ENCODE data around the gene SPRY4. TPM values are rescaled to one million over a fixed set of nuclear protein-coding genes. Genes with fewer than 3 reads are reported as not detected.

The SPRY4 gene
- total RNA-seq, 1 donor from 2014 or later: 8.3 TPM

- no peak overlapping the region for H3K27ac Mint-ChIP-seq (ENCODE audit: unreplicated experiment)
Observed at GRCh38 chr5:142330444-142330843, 5.6 kb upstream of the SPRY4 start.

DNA sequence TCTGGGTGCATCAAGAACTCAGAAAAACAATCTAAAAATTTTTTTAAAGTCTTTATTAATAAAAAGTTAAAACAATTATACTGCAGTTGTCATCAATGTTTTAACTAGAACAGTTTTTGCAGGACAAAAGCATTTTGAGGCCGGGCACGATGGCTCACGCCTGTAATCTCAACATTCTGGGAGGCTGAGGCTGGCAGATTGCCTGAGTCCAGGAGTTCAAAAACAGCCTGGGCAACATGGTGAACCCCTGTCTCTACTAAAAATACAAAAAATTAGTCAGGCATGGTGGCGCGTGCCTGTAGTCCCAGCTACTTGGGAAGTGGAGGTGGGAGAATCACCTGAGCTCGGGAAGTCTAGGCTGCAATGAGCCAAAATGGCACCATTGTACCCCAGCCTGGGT is 5.2 kb upstream of the SPRY4 start:
- H3K27me3 Mint-ChIP-seq (ENCODE audit: low read depth): no peaks in the 10 kb centered on the region
- no peak for TF ChIP-seq CTCF (IDR thresholded peaks at IDR 0.05)
- H3K4me1 Mint-ChIP-seq (ENCODE audit: low read depth): peaks cover 32% of the 10 kb centered on the region
- H3K4me3 Mint-ChIP-seq (ENCODE audit: unreplicated experiment): no peak overlapping the region
- H3K36me3 Mint-ChIP-seq (ENCODE audit: low read depth): no peaks in the 10 kb centered on the region
- no peak for DNase-seq (ENCODE audit: low spot score)
- no peaks in the 10 kb centered on the region for H3K9me3 Mint-ChIP-seq (ENCODE audit: low read depth)
- no peak overlapping the region for H3K27ac Mint-ChIP-seq (ENCODE audit: unreplicated experiment)

More at GRCh38 chr5:142330444-142330843, 5.6 kb upstream of the SPRY4 start:
- DNase-seq (ENCODE audit: low spot score): no peak
- peaks cover 28% of the 10 kb centered on the region for H3K4me1 Mint-ChIP-seq (ENCODE audit: low read depth)
- no peak overlapping the region for H3K4me3 Mint-ChIP-seq (ENCODE audit: unreplicated experiment)
- no peaks in the 10 kb centered on the region for H3K27me3 Mint-ChIP-seq (ENCODE audit: low read depth)
- no peaks in the 10 kb centered on the region for H3K36me3 Mint-ChIP-seq (ENCODE audit: low read depth)
- no peak for TF ChIP-seq CTCF (IDR thresholded peaks at IDR 0.05)
- H3K9me3 Mint-ChIP-seq (ENCODE audit: low read depth): no peaks in the 10 kb centered on the region

- Mint-ChIP-seq H3K4me1 (ENCODE audit: low read depth) (peaks cover 52% of the 10 kb centered on the region), H3K27me3 (ENCODE audit: low read depth) (no peaks in the 10 kb centered on the region), H3K27ac (ENCODE audit: unreplicated experiment) (peak overlapping the region; percentile 92), H3K4me3 (ENCODE audit: unreplicated experiment) (no peak overlapping the region), H3K9me3 (ENCODE audit: low read depth) (no peaks in the 10 kb centered on the region), H3K36me3 (ENCODE audit: low read depth) (no peaks in the 10 kb centered on the region)
- no peak for DNase-seq (ENCODE audit: low spot score)
- peak; percentile 58 for TF ChIP-seq CTCF (IDR thresholded peaks at IDR 0.05)
Observed at GRCh38 chr5:142327111-142327842, 2.5 kb upstream of the SPRY4 start.

- Mint-ChIP-seq H3K4me3 (ENCODE audit: unreplicated experiment) (peak overlapping the region; percentile 86), H3K4me1 (ENCODE audit: low read depth) (peaks cover 57% of the 10 kb centered on the region), H3K27me3 (ENCODE audit: low read depth) (no peaks in the 10 kb centered on the region), H3K9me3 (ENCODE audit: low read depth) (no peaks in the 10 kb centered on the region), H3K36me3 (ENCODE audit: low read depth) (no peaks in the 10 kb centered on the region), H3K27ac (ENCODE audit: unreplicated experiment) (peak overlapping the region; percentile 92)
- no peak for TF ChIP-seq CTCF (IDR thresholded peaks at IDR 0.05)
- DNase-seq (ENCODE audit: low spot score): no peak
Observed at GRCh38 chr5:142326480-142326938, 1.7 kb upstream of the SPRY4 start.

DNA sequence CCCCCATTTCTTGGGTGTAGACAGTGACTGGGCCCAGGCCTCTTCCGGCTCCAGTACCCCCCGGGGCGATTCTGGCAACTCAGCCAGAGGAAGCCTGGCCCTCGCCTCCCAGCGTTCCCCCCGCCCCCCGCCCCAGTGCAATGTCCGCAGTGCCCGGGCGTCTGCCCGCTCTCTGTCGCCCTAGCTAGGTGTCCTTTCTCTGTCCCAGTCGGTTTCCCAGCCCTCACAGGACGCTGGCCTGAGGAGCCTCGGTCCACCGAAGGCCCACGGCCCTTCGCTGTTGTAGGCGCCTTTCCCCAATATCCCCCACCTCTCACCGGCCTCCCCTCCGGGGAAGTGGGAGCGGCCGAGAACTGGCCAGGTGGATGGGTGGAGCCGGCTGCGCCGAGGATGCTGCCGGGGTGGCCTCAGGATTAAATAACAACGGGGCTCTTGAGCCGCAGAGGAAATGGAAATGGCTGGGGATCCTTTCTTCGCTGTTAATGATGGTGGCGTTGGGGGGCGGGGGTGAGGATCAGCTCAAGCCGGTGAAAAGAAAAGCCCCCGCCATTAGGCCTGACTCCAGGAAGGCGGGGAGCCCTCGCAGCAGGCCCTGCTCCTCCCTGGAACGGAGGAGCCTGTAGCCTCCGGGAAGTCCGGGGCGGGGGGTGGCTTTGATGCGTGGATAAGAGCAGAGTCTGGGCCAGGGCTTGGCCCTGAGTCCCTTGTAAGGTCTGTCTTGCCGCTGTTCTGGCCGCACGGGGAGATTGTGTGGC is 1.1 kb upstream of the SPRY4 start:
- no peaks in the 10 kb centered on the region for H3K9me3 Mint-ChIP-seq (ENCODE audit: low read depth)
- peak overlapping the region; percentile 86 for H3K4me3 Mint-ChIP-seq (ENCODE audit: unreplicated experiment)
- H3K27me3 Mint-ChIP-seq (ENCODE audit: low read depth): no peaks in the 10 kb centered on the region
- H3K27ac Mint-ChIP-seq (ENCODE audit: unreplicated experiment): peak overlapping the region; percentile 92
- peaks cover 63% of the 10 kb centered on the region for H3K4me1 Mint-ChIP-seq (ENCODE audit: low read depth)
- TF ChIP-seq CTCF (IDR thresholded peaks at IDR 0.05): no peak
- H3K36me3 Mint-ChIP-seq (ENCODE audit: low read depth): no peaks in the 10 kb centered on the region
- DNase-seq (ENCODE audit: low spot score): no peak

All from chondrocyte (in vitro differentiated cells).